PC-3 (cell line): ENCODE measurements around the gene MTX1. TPM values are rescaled to one million over a fixed set of nuclear protein-coding genes. Genes with fewer than 3 reads are reported as not detected.

Experiments
- ATAC-seq: fragments of 200-7000 bp; cut with Tn5 transposase; 2 replicates; pipeline ENCODE4 v1.9.1; 2020; ENCODE audit warnings: mild to moderate bottlenecking, moderate library complexity
- BruUV-seq: library from RNA; stranded (reverse); fragments of 400-500 nt; replicated peaks from 2 replicates; lab custom pipeline; 2021; lab: Mats Ljungman, UMichigan
- CTCF ChIA-PET: fragments of 300-600 bp; sonication (Branson Sonifier 250); formaldehyde crosslinking; loops from one replicate; lab custom pipeline; 2022; ENCODE audit warnings: antibody characterized with exemption; lab: Charles Lee
- POLR2A ChIA-PET: fragments of 300-600 bp; sonication (Branson Sonifier 250); formaldehyde crosslinking; loops from one replicate; lab custom pipeline; 2022; ENCODE audit warnings: antibody characterized with exemption; ENCODE audit not compliant: unreplicated experiment; lab: Charles Lee
- DNase-seq: peaks from one replicate; pipeline ENCODE4 v3.0.0-alpha.2; 2015
- H2AFZ ChIP-seq: fragments of 300-600 bp; sonication (generic); 2 replicates; pipeline ENCODE4 v1.6.0; 2016; ENCODE audit warnings: antibody characterized with exemption, low read length
- H3F3A ChIP-seq: fragments of 300-600 bp; sonication (generic); one replicate; pipeline ENCODE4 v1.6.0; 2017; ENCODE audit warnings: antibody characterized with exemption, low read length, control low read depth, mild to moderate bottlenecking; ENCODE audit not compliant: unreplicated experiment
- H3K27ac ChIP-seq: fragments of 300-600 bp; sonication (generic); 2 replicates; pipeline ENCODE4 v1.5.1; 2016; ENCODE audit warnings: mild to moderate bottlenecking, low read length
- H3K27me3 ChIP-seq: fragments of 300-600 bp; sonication (generic); 2 replicates; pipeline ENCODE4 v1.6.1; 2016; ENCODE audit warnings: low read length, mixed read lengths
- H3K36me3 ChIP-seq: fragments of 300-600 bp; sonication (generic); 2 replicates; pipeline ENCODE4 v1.6.1; 2016; ENCODE audit warnings: low read depth, mixed run types, low read length, mixed read lengths
- H3K4me1 ChIP-seq: fragments of 300-600 bp; sonication (generic); 2 replicates; pipeline ENCODE4 v1.5.1; 2016; ENCODE audit warnings: low read length; ENCODE audit not compliant: insufficient read depth
- H3K4me2 ChIP-seq: fragments of 300-600 bp; sonication (generic); 2 replicates; pipeline ENCODE4 v1.6.0; 2016; ENCODE audit warnings: low read length
- H3K4me3 ChIP-seq: fragments of 300-600 bp; sonication (generic); 2 replicates; pipeline ENCODE4 v1.5.1; 2016; ENCODE audit warnings: mild to moderate bottlenecking, low read length, mixed read lengths
- H3K79me2 ChIP-seq: fragments of 300-600 bp; sonication (generic); 2 replicates; pipeline ENCODE4 v1.6.1; 2017; ENCODE audit warnings: low read length, mixed read lengths
- H3K9ac ChIP-seq: fragments of 300-600 bp; sonication (generic); 2 replicates; pipeline ENCODE4 v1.6.0; 2016; ENCODE audit warnings: mild to moderate bottlenecking, low read length
- H3K9me2 ChIP-seq: fragments of 300-600 bp; sonication (generic); replicated peaks from 2 replicates; pipeline ENCODE4 v1.6.1; 2016; ENCODE audit warnings: mixed run types, low read length, mixed read lengths
- H3K9me3 ChIP-seq: fragments of 300-600 bp; sonication (generic); 2 replicates; pipeline ENCODE4 v1.6.1; 2016; ENCODE audit warnings: low read length, mixed read lengths
- H4K20me1 ChIP-seq: fragments of 300-600 bp; sonication (generic); 2 replicates; pipeline ENCODE4 v1.6.1; 2016; ENCODE audit warnings: low read length, mixed read lengths
- EZH2 ChIP-seq: fragments of 300-600 bp; sonication (generic); IDR thresholded peaks from one replicate; pipeline ENCODE4 v1.6.1; 2017; ENCODE audit warnings: antibody characterized with exemption, mild to moderate bottlenecking, low read length; ENCODE audit not compliant: unreplicated experiment
- EZH2phosphoT487 ChIP-seq: fragments of 300-600 bp; sonication (generic); IDR thresholded peaks from 2 replicates; pipeline ENCODE4 v1.6.1; 2018; ENCODE audit warnings: mild to moderate bottlenecking, antibody characterized with exemption, low read length, borderline replicate concordance
- intact Hi-C: fragments of 100-400 bp; cut with micrococcal nuclease; formaldehyde crosslinking; loops from 2 replicates; pipeline ENCODE4 v1.9.0; 2023
- total RNA-seq: library from RNA; depleted of rRNA; stranded (reverse); fragments of >200 nt; gene quantifications from 2 replicates; pipeline ENCODE4 v1.2.3, GENCODE V29; 2014
- TF ChIP-seq, protein P1 (sequence below): fragments of 300-600 bp; sonication (generic); conservative IDR thresholded peaks from 2 replicates; pipeline ENCODE4 v1.5.1; 2017; ENCODE audit warnings: antibody characterized with exemption, low read depth, mild to moderate bottlenecking, low read length

Gene MTX1
- total RNA-seq, 1 experiment from 2014 or later = 152 TPM

DNA sequence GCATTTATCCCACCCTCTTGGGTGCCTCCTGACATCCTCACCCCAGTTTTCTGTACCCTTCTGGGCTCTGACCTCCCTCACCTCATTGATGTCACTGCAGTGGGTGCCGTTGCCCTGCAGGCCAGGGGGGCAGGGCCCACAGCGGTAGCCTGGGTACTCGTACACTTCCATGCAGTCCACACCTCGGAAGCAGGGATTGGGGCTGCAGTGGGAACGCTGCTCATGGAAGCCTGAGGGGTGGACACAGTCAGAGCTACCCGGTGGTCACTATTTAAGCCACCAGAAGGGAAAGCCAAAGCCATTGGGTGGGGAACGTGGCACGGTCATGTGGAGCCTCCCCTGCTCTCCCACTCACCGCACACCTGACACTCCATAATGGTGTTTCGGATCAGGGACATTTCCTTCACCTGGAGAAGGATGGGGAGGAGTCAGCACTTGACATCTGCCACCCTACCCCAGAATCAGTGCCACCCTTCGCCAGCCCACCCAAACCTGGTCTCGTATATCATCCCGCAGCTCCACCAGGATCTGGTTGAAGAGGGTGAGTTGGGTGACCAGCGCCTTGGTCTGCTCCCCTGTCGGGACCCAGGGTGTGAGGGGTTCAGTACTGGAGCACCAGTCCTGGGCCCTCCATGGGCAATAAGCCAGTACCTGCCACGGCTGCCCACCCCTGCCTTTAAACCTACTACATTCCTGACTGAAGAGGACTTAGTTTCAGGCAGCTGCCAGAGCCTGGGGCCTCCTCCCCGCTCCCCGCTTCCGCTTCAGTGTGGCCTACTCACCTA is 5.6 kb upstream of the MTX1 start:
- no peaks in the 10 kb centered on the region for H3K27me3 ChIP-seq
- no peak overlapping the region for H3K4me2 ChIP-seq
- intact Hi-C loops = no loop called here
- peaks cover 11% of the 10 kb centered on the region for H3K4me1 ChIP-seq
- no peak overlapping the region for H2AFZ ChIP-seq
- BruUV-seq = no TSS peak
- H3K4me3 ChIP-seq = no peak overlapping the region
- no peak overlapping the region for H3K27ac ChIP-seq
- H3F3A ChIP-seq = no peaks in the 10 kb centered on the region
- no peaks in the 10 kb centered on the region for H3K36me3 ChIP-seq
- DNase-seq (no peak), ATAC-seq (no peak)
- TF ChIP-seq, protein P1, sequence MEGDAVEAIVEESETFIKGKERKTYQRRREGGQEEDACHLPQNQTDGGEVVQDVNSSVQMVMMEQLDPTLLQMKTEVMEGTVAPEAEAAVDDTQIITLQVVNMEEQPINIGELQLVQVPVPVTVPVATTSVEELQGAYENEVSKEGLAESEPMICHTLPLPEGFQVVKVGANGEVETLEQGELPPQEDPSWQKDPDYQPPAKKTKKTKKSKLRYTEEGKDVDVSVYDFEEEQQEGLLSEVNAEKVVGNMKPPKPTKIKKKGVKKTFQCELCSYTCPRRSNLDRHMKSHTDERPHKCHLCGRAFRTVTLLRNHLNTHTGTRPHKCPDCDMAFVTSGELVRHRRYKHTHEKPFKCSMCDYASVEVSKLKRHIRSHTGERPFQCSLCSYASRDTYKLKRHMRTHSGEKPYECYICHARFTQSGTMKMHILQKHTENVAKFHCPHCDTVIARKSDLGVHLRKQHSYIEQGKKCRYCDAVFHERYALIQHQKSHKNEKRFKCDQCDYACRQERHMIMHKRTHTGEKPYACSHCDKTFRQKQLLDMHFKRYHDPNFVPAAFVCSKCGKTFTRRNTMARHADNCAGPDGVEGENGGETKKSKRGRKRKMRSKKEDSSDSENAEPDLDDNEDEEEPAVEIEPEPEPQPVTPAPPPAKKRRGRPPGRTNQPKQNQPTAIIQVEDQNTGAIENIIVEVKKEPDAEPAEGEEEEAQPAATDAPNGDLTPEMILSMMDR = no peak
- CTCF ChIA-PET = no interaction called here
- H4K20me1 ChIP-seq = no peaks in the 10 kb centered on the region
- H3K9me2 ChIP-seq = no peaks in the 10 kb centered on the region
- no peak overlapping the region for H3K9ac ChIP-seq
- POLR2A ChIA-PET = no interaction called here
- H3K9me3 ChIP-seq = no peaks in the 10 kb centered on the region
- H3K79me2 ChIP-seq = no peaks in the 10 kb centered on the region

DNA sequence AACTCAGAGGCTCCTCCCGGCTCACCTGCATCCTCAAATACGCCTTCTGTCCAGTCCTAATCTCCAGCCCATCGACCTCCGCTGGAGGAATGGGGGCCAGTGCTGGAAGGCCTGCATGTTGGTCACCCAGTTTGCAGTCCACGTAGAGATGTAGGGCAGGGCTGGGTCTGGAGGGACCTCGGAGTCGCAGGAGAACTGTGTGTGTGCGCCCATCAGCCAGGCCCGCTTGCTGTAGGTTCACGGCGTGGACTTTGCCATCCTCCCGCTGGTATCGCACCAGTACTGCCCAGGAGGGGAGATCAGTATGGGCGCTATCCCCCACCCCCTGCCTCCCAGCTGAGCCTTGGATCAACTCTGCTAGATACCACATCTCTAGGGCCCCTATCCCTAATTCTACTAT is 3.5 kb upstream of the MTX1 start:
- Histone ChIP-seq H4K20me1 (no peaks in the 10 kb centered on the region), H3K9ac (no peak overlapping the region), H3K4me3 (no peak overlapping the region), H3K9me3 (no peaks in the 10 kb centered on the region), H3K36me3 (no peaks in the 10 kb centered on the region), H3K9me2 (no peaks in the 10 kb centered on the region), H3K79me2 (peaks cover 10% of the 10 kb centered on the region), H2AFZ (no peak overlapping the region), H3F3A (no peaks in the 10 kb centered on the region), H3K4me1 (peaks cover 24% of the 10 kb centered on the region), H3K4me2 (no peak overlapping the region), H3K27ac (no peak overlapping the region), H3K27me3 (no peaks in the 10 kb centered on the region)
- DNase-seq = no peak
- CTCF ChIA-PET = no interaction called here
- TF ChIP-seq EZH2 = no peak
- TF ChIP-seq EZH2phosphoT487 = no peak
- TF ChIP-seq, protein P1 = no peak
- BruUV-seq = no TSS peak
- POLR2A ChIA-PET = no interaction called here
- intact Hi-C loops = loop anchor here (5.0 kb wide), 1 partner anchor 37 kb away; a partner anchor contains a TSS
- ATAC-seq = no peak

GRCh38 chr1:155205969-155206593 is 2.4 kb upstream of the MTX1 start:
- no peak for DNase-seq
- H3F3A ChIP-seq = no peaks in the 10 kb centered on the region
- H3K27me3 ChIP-seq = no peaks in the 10 kb centered on the region
- H3K9ac ChIP-seq = no peak overlapping the region
- ChIA-PET POLR2A (interaction anchor here (0.5 to 0.9 kb wide), 2 partner anchors 12 to 33 kb away, joined by 4 to 5 read pairs; partner anchors contain the start of gene KRTCAP2), CTCF (no interaction called here)
- no peak overlapping the region for H3K4me2 ChIP-seq
- TF ChIP-seq EZH2phosphoT487 = no peak
- no peak for TF ChIP-seq EZH2
- TF ChIP-seq, protein P1 = no peak
- H3K79me2 ChIP-seq = peaks cover 12% of the 10 kb centered on the region
- no peaks in the 10 kb centered on the region for H3K9me3 ChIP-seq
- H4K20me1 ChIP-seq = no peaks in the 10 kb centered on the region
- no peak for ATAC-seq
- no peak overlapping the region for H3K27ac ChIP-seq
- BruUV-seq = no TSS peak
- H3K4me1 ChIP-seq = peaks cover 26% of the 10 kb centered on the region
- intact Hi-C loops = loop anchor here (1.0 to 5.0 kb wide), 3 partner anchors 36 to 119 kb away; a partner anchor contains a TSS
- no peaks in the 10 kb centered on the region for H3K9me2 ChIP-seq
- H3K36me3 ChIP-seq = no peaks in the 10 kb centered on the region
- H3K4me3 ChIP-seq = no peak overlapping the region
- no peak overlapping the region for H2AFZ ChIP-seq
